GM20431 (cell line): Measurements from ENCODE around the gene BROX.
"Not testable (repeated sequence)": the region's sequence is repeated elsewhere in the genome, so short reads cannot be mapped to it uniquely, and the experiment has no call there.

Source experiments
- in situ Hi-C: fragments of 300-500 bp; cut with MseI, MboI; formaldehyde crosslinking; loops from one replicate; pipeline ENCODE4 v1.15.0; 2020; ENCODE audit warnings: low sequenced_read_pairs; ENCODE audit not compliant: unreplicated experiment

BROX gene

GRCh38 chr1:222728746-222729145 is 16.4 kb downstream of the BROX start:
- in situ Hi-C loops: no loop called here

- in situ Hi-C loops: no loop called here
These were observed 18.5 kb downstream of the BROX start for GRCh38 chr1:222730866-222731265.

GRCh38 chr1:222732216-222733159 is 20.1 kb downstream of the BROX start:
- in situ Hi-C loops: no loop called here

- in situ Hi-C loops: no loop called here
These were observed 22.4 kb downstream of the BROX start for GRCh38 chr1:222734740-222735139.

GRCh38 chr1:222736470-222736869 is 24.1 kb downstream of the BROX start:
- in situ Hi-C loops: no loop called here

GRCh38 chr1:222736972-222737371 is 24.6 kb downstream of the BROX start, which contains the start of gene FAM177B:
FAM177B (plus strand) TSS chr1:222737202; CDS start chr1:222746546, 9,344 bp downstream.
- in situ Hi-C loops: no loop called here

- in situ Hi-C loops: no loop called here
These were observed 27.1 kb downstream of the BROX start for GRCh38 chr1:222739465-222739864.

- in situ Hi-C loops: no loop called here
These were observed 27.6 kb downstream of the BROX start for GRCh38 chr1:222739929-222740328.

- in situ Hi-C loops: not testable (repeated sequence)
These were observed 29.5 kb downstream of the BROX start for GRCh38 chr1:222741630-222742457.

- in situ Hi-C loops: no loop called here
These were observed 37.6 kb downstream of the BROX start for GRCh38 chr1:222749927-222750326.

GRCh38 chr1:222750651-222751050 is 38.3 kb downstream of the BROX start:
- in situ Hi-C loops: no loop called here

- in situ Hi-C loops: no loop called here
These were observed 38.9 kb downstream of the BROX start for GRCh38 chr1:222751255-222751654.

- in situ Hi-C loops: no loop called here
These were observed 42.2 kb downstream of the BROX start for GRCh38 chr1:222754366-222755139.

- in situ Hi-C loops: no loop called here
These were observed 45.4 kb downstream of the BROX start for GRCh38 chr1:222757646-222758268.

- in situ Hi-C loops: no loop called here
These were observed 47.2 kb downstream of the BROX start for GRCh38 chr1:222759451-222760035.

- in situ Hi-C loops: no loop called here
These were observed 48.7 kb downstream of the BROX start for GRCh38 chr1:222761083-222761482.

- in situ Hi-C loops: not testable (repeated sequence)
These were observed 49.8 kb downstream of the BROX start for GRCh38 chr1:222762178-222762577.

- in situ Hi-C loops: no loop called here
These were observed 54.8 kb downstream of the BROX start for GRCh38 chr1:222767152-222767571.

- in situ Hi-C loops: no loop called here
These were observed 56.2 kb downstream of the BROX start for GRCh38 chr1:222768592-222768991.
